TTC549 (cell line): ENCODE data around the gene JMJD7.
"Not testable (repeated sequence)": the region's sequence is repeated elsewhere in the genome, so short reads cannot be mapped to it uniquely, and the experiment has no call there.

ENCODE experiments used
- FAIRE-seq: peaks from 2 replicates; lab custom pipeline; 2012; peaks lifted over from hg19 to GRCh38; lab: Jason Lieb, UNC

JMJD7 gene

GRCh38 chr15:41822957-41823356 is 4.9 kb upstream of the JMJD7 start:
- no peak for FAIRE-seq

GRCh38 chr15:41823502-41823901 is 4.4 kb upstream of the JMJD7 start:
- FAIRE-seq, result no peak

- no peak for FAIRE-seq
These were observed 3.7 kb upstream of the JMJD7 start for GRCh38 chr15:41824062-41824745.

GRCh38 chr15:41825145-41825544 is 2.7 kb upstream of the JMJD7 start:
- no peak for FAIRE-seq

GRCh38 chr15:41825572-41826535 is 2.0 kb upstream of the JMJD7 start:
- FAIRE-seq, result no peak

- FAIRE-seq, result no peak
These were observed 507 bp upstream of the JMJD7 start for GRCh38 chr15:41827290-41827879.

GRCh38 chr15:41828807-41829141 is 882 bp downstream of the JMJD7 start:
- no peak for FAIRE-seq

- no peak for FAIRE-seq
These were observed 2.2 kb downstream of the JMJD7 start for GRCh38 chr15:41829959-41830646.

- not testable (repeated sequence) for FAIRE-seq
These were observed 3.4 kb downstream of the JMJD7 start for GRCh38 chr15:41831291-41831690.

GRCh38 chr15:41832208-41832607 is 4.3 kb downstream of the JMJD7 start:
- no peak for FAIRE-seq

GRCh38 chr15:41832875-41833274 is 5.0 kb downstream of the JMJD7 start:
- no peak for FAIRE-seq

- FAIRE-seq, result no peak
These were observed 6.2 kb downstream of the JMJD7 start for GRCh38 chr15:41834096-41834495.

GRCh38 chr15:41836073-41836472 is 8.2 kb downstream of the JMJD7 start:
- FAIRE-seq, result no peak

GRCh38 chr15:41836713-41837454 is 9.0 kb downstream of the JMJD7 start:
- FAIRE-seq, result no peak

GRCh38 chr15:41838400-41838897 is 10.6 kb downstream of the JMJD7 start, which contains the start of gene PLA2G4B:
TSS of gene PLA2G4B (plus strand) at chr15:41838847. CDS start at chr15:41838914, 67 bp downstream.
- FAIRE-seq, result no peak

GRCh38 chr15:41839781-41840491 is 12.0 kb downstream of the JMJD7 start:
- no peak for FAIRE-seq

GRCh38 chr15:41840673-41841072 is 12.8 kb downstream of the JMJD7 start:
- no peak for FAIRE-seq

GRCh38 chr15:41841131-41841530 is 13.2 kb downstream of the JMJD7 start:
- FAIRE-seq, result no peak

GRCh38 chr15:41842229-41842628 is 14.3 kb downstream of the JMJD7 start:
- no peak for FAIRE-seq

- no peak for FAIRE-seq
These were observed 15.7 kb downstream of the JMJD7 start for GRCh38 chr15:41843571-41843970.

GRCh38 chr15:41844814-41845213 is 16.9 kb downstream of the JMJD7 start:
- FAIRE-seq, result no peak
